Kidney epithelial cell (primary cell): ENCODE data around the gene KIF17. TPM values are rescaled to one million over a fixed set of nuclear protein-coding genes. Genes with fewer than 3 reads are reported as not detected.

Experiments used
- DNase-seq: peaks from one replicate; pipeline ENCODE4 v3.0.0-alpha.2; 2010; ENCODE audit warnings: low read depth
- H3K27me3 ChIP-seq: 2 replicates; pipeline ENCODE4 v1.6.0; 2011; ENCODE audit warnings: low read length; ENCODE audit not compliant: control insufficient read depth, insufficient read depth
- H3K36me3 ChIP-seq: 2 replicates; pipeline ENCODE4 v1.5.1; 2011; ENCODE audit warnings: low read length; ENCODE audit not compliant: control insufficient read depth, insufficient read depth
- H3K4me3 ChIP-seq: 2 replicates; pipeline ENCODE4 v1.5.1; 2011; ENCODE audit warnings: low read depth, mild to moderate bottlenecking, control low read depth, low read length
- total RNA-seq: library from RNA; depleted of rRNA; stranded (reverse); fragments of >200 nt; gene quantifications from 2 replicates; pipeline ENCODE4 v1.2.3, GENCODE V29; 2015
- TF ChIP-seq, protein P1 (sequence below): IDR thresholded peaks from 2 replicates; pipeline ENCODE4 v1.5.1; 2011; ENCODE audit warnings: mild to moderate bottlenecking, moderate library complexity, low read length, control low read depth, inconsistent platforms; ENCODE audit not compliant: insufficient read depth, poor library complexity, severe bottlenecking

The KIF17 gene
- total RNA-seq, 1 donor from 2014 or later = 1.3 TPM

DNA sequence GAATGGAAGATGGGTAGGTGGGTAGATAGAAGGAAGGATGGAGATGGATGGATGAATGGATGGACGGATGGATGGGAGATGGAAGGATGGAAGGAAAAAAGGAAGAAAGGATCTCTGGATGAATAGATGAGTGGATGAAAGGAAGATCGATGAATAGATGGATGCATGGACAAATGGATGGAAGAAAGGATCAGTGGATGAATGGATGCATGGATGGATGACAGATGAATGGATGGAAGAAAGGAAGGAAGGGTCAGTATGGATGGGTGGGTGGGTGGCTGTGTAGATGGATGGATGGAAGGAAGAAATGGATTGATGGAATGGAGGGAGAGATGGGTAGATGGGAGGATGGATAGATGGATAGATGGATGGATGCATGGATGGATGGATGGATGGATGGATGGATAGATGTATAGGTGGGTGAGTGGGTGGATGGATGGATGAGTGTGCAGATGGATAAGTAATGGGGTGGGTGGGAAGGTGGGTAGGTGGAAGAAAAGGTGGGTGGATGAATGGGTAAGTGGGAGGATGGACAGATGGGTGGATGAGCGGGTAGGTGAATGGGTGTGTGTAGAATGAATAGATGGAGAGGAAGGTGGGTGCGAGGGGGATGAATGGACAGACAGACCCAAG is 14.6 kb downstream of the KIF17 start:
- Histone ChIP-seq H3K4me3 (no peak overlapping the region), H3K36me3 (no peaks in the 10 kb centered on the region), H3K27me3 (no peaks in the 10 kb centered on the region)
- TF ChIP-seq, protein P1, sequence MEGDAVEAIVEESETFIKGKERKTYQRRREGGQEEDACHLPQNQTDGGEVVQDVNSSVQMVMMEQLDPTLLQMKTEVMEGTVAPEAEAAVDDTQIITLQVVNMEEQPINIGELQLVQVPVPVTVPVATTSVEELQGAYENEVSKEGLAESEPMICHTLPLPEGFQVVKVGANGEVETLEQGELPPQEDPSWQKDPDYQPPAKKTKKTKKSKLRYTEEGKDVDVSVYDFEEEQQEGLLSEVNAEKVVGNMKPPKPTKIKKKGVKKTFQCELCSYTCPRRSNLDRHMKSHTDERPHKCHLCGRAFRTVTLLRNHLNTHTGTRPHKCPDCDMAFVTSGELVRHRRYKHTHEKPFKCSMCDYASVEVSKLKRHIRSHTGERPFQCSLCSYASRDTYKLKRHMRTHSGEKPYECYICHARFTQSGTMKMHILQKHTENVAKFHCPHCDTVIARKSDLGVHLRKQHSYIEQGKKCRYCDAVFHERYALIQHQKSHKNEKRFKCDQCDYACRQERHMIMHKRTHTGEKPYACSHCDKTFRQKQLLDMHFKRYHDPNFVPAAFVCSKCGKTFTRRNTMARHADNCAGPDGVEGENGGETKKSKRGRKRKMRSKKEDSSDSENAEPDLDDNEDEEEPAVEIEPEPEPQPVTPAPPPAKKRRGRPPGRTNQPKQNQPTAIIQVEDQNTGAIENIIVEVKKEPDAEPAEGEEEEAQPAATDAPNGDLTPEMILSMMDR = no peak
- DNase-seq = no peak

DNA sequence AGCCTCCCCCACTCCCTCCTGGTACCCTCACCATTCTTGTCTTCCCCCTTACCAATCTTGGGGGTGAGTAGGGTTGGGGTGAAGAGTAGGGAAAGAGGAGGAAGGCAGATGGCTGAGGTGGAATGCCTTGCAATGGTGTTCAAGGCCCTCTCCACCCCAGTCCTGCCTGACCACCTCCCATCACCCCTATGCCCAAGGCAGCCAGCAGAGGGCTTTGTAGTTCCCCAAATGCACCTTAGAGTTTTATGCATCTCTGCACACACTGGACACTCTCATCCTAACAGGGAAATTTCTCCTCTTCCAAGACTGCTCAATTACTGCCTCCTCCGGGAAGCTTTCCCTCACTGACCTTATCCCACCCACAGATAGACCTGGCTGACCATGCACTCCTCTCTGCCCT is 15.4 kb downstream of the KIF17 start:
- H3K36me3 ChIP-seq = no peaks in the 10 kb centered on the region
- no peak for DNase-seq
- no peaks in the 10 kb centered on the region for H3K27me3 ChIP-seq
- no peak overlapping the region for H3K4me3 ChIP-seq
- TF ChIP-seq, protein P1 = peak; percentile 36

DNA sequence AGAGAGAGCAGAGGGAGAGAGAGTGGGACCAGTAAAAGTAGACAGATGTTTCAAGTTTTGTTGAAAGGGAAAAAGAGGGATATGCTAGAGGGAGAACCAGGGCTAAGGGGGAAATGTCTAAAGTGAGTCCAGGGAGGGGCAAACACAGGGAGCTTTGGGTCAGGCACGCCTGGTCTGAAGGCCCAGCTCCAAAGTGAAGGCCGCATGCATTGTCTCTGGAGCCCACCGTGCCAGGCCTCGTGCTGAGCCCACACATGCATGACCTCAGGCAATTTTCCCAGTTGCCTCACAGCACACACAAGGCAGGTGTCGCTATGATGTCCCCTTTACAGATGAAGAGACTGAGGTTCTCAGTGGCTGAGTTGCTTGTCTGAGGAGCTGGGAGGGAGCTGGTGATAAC is 16.0 kb downstream of the KIF17 start:
- H3K4me3 ChIP-seq = no peak overlapping the region
- TF ChIP-seq, protein P1 = no peak
- no peak for DNase-seq
- H3K36me3 ChIP-seq = no peaks in the 10 kb centered on the region
- H3K27me3 ChIP-seq = no peaks in the 10 kb centered on the region

DNA sequence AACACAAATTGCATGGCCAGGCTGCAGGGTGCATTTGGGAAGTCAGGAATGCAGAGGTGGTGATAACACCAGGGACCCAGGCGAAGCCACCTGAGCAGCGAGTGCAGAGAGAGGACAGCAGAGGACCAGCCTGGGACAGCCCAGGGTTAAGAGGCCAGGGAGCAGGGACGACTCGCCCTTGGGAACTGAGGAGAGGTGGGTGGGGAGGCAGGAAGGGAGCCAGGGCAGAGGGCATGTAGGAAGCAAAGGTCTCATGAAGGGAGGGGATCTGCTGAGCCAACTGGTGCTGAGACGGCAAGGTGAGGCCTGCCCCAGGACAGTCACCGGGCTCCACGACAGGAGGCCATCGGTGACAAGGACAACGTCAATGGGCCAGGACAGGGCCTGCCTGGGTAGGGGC is 16.4 kb downstream of the KIF17 start:
- H3K4me3 ChIP-seq = no peak overlapping the region
- no peaks in the 10 kb centered on the region for H3K36me3 ChIP-seq
- TF ChIP-seq, protein P1 = no peak
- no peak for DNase-seq
- no peaks in the 10 kb centered on the region for H3K27me3 ChIP-seq

DNA sequence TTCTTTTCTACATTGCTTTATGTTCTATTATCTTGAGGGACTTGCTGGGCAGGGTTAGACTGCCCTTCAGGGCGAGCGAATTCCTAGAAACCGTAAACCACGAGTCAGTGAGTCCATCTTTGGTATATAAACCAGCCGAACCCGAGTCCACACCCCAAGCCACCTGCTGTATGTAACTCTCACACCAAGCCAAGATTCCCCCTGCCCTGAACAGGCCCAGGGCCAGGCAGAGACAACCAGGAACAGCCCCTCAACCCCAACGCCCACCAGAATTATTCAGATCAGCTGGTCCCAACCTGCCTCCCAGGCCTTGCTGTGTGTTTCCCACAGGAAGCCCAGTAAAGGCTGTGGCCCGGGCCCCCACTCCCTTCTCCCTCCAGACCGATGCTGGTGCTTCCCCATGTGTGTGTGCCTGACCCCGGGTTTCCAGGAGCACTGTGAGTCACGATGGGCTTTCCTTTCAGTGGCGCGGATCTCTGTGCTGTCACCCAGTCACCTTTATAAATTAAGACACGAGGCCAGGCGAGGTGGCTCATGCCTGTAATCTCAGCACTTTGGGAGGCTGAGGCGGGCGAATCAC is 17.1 kb downstream of the KIF17 start:
- H3K36me3 ChIP-seq = no peaks in the 10 kb centered on the region
- TF ChIP-seq, protein P1 = no peak
- H3K27me3 ChIP-seq = no peaks in the 10 kb centered on the region
- no peak for DNase-seq
- no peak overlapping the region for H3K4me3 ChIP-seq

DNA sequence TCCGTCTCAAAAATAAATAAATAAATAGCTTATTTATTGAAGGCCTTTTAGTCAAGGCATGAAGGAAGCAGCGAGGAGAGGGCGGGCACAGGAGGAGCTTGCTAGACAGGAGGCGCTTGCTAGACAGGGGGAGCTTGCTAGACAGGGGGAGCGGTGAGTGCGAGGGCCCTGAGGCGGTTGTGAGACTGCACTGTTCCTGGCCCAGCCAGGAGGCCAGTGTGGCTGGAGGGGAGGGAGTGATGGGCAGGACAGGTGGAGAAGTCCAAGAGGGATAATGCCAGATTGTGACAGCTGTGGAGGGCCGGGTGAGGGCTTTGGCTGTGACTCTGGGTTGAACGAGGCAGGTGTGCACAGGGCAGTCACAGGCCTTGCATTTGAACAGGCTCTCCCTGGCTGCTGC is 18.2 kb downstream of the KIF17 start:
- Histone ChIP-seq H3K36me3 (no peaks in the 10 kb centered on the region), H3K27me3 (no peaks in the 10 kb centered on the region), H3K4me3 (no peak overlapping the region)
- DNase-seq = no peak
- TF ChIP-seq, protein P1 = no peak
